Right ventricle myocardium inferior (tissue), 1 donor: ENCODE data around the gene AGK. TPM values are rescaled to one million over a fixed set of nuclear protein-coding genes. Genes with fewer than 3 reads are reported as not detected.
"Not testable (repeated sequence)": the region's sequence is repeated elsewhere in the genome, so short reads cannot be mapped to it uniquely, and the experiment has no call there.

Source experiments
- ATAC-seq: fragments of 200-7000 bp; cut with Tn5 transposase; one replicate; pipeline ENCODE4 v1.9.1; 2020; ENCODE audit warnings: mild to moderate bottlenecking, moderate library complexity
- DNase-seq: peaks from one replicate; pipeline ENCODE4 v3.0.0; 2021; ENCODE audit errors: missing footprints
- intact Hi-C: fragments of 100-400 bp; cut with DNase I; formaldehyde crosslinking; loops from one replicate; pipeline ENCODE4 v1.11.0; 2022
- total RNA-seq: library from RNA; stranded (reverse); fragmentation: NEBNext Ultra II Directional; extraction: Animal tissue kit (Norgen Biotek cat#: 25700); gene quantifications from one replicate; pipeline ENCODE4 v1.2.1, GENCODE V29; 2021
- donor health status: DM: no; HTN: yes; CAD: no; lungs with severe emphysema.

The AGK gene
- total RNA-seq, 1 donor from 2014 or later = 28.4 TPM

DNA sequence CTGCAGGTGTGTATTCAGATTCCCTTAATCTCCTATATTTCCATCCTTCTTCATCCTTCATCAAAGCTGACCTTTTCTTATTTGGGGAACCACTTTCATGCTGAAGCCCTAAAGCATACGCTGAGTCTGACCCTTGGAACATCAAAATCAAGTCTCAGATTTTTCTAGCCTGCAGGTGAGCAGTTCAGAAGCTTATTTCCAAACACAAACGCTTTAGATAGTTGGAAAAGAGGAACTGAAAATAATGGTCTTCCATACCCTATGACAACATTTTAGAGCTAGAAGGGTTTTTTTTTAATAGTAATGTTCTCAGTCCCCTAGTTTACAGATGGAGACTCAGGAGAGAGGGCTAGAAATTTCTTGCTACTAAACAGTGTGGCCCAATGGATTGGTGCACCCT is 1.6 kb upstream of the AGK start:
- ATAC-seq (no peak), DNase-seq (no peak)
- intact Hi-C loops = no loop called here

GRCh38 chr7:141550386-141551093 is 670 bp upstream of the AGK start:
- DNase-seq (no peak), ATAC-seq (peak; percentile 21)
- intact Hi-C loops = loop anchor here (5.0 kb wide), 1 partner anchor 92 kb away; no protein-coding TSS in a partner anchor

DNA sequence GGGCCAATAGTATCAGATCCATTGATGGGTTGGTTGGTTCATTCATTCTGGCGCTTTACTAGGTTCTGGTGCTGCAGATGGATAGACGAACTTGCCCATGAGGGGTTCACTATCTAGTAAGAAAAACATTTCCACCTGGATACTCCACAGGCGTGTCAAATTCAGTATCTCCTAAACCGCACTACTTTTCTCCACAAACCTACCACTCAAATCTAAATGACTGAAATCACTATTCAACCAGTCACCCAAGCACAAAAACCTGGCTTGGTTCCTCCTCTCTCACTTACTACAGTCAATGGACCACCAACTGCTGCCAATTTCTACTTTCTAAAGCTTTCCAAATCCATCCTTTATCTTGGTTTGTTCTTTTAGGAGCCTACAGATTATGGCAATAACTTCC is 572 bp downstream of the AGK start:
- intact Hi-C loops = loop anchor here (5.0 kb wide), 1 partner anchor 91 kb away; no protein-coding TSS in a partner anchor
- DNase-seq = no peak
- no peak for ATAC-seq

DNA sequence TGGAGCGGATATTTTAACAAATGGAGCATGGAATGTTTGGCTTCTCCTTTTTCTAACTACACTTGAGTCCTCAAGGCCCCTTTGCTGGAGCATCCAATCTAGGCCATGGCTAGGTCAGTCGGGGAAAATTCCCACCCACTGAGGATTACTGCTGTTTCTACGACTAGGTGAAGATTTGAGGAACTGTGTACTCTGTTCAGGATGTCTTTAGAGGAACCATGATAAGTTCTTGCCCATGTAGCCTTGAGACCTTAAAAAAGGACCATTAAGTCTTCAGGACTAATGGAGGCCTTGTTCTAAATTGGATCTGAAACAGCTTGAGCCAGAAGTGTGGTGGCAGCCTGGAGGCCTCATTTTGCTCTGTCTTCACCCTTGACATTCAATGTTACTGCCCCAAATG is 6.2 kb downstream of the AGK start:
- DNase-seq (no peak), ATAC-seq (no peak)
- intact Hi-C loops = no loop called here

GRCh38 chr7:141557831-141558531 is 6.8 kb downstream of the AGK start:
- intact Hi-C loops, ATAC-seq, DNase-seq: not testable (repeated sequence)

GRCh38 chr7:141558544-141559183 is 7.5 kb downstream of the AGK start:
- DNase-seq (no peak), ATAC-seq (peak; percentile 74)
- intact Hi-C loops = no loop called here

DNA sequence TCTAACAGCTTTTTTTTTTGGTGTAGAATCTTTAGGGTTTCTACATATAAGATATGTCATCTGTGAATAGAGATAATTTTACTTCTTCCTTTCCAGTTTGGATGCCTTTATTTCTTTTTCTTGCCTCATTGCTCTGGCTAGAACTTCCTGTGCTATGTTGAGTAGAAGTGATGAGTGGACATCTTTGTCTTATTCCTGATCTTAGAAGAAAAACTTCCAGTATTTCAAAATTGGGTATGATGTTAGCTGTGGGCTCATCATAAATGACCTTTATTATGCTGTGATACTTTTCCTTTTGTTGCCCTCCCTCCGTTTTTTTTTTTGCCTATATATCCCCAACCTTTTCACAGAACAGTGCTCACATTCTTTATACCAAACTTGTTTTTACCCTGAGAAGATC is 8.8 kb downstream of the AGK start:
- ATAC-seq = no peak
- DNase-seq = no peak
- intact Hi-C loops = no loop called here

- ATAC-seq = no peak
- intact Hi-C loops = no loop called here
- DNase-seq = no peak
Observed at GRCh38 chr7:141562036-141562435, 10.8 kb downstream of the AGK start.

DNA sequence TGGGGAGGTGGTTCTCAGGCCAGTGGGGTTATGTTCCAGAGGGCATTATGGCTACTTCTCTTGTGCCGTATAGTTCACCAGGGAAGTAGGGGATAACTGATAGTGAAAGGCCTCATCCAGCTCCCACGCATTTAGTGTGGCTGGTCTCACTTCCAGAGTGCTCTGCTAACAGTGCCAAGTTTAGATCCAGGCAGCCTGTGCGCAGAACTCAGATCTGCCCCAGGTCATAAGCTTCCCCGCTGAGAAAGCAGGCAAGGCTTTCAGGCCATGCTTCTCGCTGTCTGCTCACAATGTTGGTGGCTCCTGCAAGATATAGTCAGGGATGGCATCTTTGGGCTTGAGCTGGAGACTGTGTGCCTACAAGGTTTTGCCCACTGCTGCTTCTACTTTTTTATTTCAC is 11.3 kb downstream of the AGK start:
- DNase-seq = no peak
- ATAC-seq = peak; percentile 76
- intact Hi-C loops = no loop called here

GRCh38 chr7:141562972-141563371 is 11.8 kb downstream of the AGK start:
- intact Hi-C loops = no loop called here
- DNase-seq (no peak), ATAC-seq (no peak)

DNA sequence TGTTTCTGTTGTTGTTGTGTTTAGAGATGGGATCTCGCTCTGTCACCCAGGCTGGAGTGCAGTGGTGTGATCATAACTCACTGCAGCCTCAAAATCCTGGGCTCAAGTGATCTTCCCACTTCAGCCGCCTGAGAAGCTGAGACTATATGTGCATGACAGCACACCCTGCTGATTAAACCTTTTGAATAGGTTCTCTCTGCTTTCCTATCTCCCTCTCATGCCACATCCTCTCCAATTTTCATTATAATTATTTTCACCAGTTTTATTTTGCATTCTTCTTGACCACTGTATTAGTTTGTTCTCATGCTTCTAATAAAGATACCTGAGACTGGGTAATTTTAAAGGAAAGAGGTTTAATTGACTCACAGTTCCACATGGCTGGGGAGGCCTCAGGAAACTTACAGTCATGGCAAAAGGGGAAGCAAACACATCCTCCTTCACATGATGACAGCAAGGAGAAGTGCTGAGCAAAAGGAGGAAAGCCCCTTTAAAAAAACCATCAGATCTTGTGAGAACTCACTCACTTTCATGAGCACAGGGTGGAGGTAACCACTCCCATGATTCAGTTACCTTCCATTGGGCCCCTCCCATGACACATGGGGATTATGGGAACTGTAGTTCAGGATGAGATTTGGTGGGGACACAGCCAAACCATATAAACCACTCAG is 12.9 kb downstream of the AGK start:
- DNase-seq = no peak
- no peak for ATAC-seq
- intact Hi-C loops = no loop called here

GRCh38 chr7:141567432-141567831 is 16.2 kb downstream of the AGK start:
- DNase-seq (no peak), ATAC-seq (no peak)
- intact Hi-C loops = no loop called here

DNA sequence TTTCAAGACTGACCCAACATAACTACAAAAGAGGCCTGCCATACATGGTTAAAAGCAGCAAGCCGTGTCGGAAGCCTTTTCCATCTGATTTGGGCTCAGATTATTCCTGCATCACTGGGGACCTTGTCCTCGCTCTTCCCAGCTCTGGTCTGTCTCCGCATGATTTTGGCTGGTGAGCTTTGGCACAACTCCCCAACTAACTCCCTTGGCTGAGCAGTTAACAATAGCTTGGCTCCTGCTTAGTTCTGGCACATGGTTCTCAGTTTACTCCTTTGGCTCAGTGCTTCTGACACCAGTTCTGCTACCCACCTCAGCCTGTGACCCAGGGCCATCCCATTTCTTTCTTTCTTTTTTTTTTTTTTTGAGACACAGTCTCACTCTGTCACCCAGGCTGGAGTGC is 17.0 kb downstream of the AGK start:
- no peak for DNase-seq
- intact Hi-C loops = no loop called here
- ATAC-seq = peak; percentile 79

DNA sequence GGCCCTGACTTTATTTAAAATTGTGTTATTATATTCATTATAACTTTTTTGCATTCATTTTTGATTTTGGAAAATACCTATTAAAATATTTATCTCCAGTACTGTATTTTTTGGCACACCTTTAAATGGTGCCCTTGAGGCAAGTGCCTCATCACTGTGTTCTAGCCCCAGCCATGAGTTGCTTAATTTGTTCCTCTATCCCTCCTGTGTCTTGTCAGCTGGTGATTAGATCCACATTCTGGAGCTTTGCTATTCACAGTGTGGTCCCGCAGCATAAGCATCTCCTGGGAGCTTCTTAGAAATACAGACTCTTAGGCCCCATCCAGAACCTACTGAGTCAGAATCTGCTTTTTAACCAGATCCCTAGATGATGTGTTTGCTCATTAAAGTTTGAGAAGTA is 19.8 kb downstream of the AGK start:
- intact Hi-C loops = no loop called here
- ATAC-seq (peak; percentile 49), DNase-seq (no peak)

DNA sequence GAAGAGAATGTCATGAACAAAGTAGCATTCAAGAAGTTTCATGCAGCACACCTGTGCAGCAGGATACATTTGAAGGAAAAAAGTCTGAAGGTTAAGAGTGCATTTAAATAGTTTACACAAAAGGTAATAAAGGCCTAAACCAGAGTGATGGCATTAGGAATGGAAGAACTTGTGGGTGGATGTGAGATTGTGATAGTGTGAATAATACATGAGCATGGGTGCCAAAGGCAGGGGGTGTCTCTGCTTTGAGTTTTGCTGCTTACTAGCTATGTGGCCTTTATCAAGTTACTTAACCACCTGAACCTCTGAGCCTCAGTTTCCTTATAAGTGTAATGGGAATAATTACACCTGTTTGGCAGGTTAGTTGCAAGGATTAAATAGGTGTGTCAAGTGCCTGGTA is 21.0 kb downstream of the AGK start:
- ATAC-seq (no peak), DNase-seq (no peak)
- intact Hi-C loops = no loop called here

- ATAC-seq (peak; percentile 59), DNase-seq (no peak)
- intact Hi-C loops = no loop called here
Observed at GRCh38 chr7:141573511-141573910, 22.3 kb downstream of the AGK start.

DNA sequence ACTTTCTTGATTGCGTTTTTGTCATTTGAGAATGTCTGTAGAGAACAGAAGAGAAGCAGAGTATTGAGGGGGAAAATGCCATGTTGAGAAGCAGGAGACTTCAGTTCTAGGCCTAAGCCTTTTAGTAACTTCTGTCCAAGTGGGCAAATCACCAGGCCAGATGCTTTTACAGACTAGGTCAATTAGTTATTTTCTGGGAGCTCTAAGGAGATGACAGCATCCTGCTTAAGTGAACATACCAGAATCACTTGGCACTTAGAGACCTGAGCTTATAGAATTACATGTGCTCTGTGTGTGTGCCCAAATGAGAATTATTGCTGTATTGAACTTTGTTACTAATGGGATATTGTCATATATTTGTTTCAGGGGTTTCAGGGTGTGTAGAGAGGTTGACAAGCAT is 24.0 kb downstream of the AGK start:
- no peak for ATAC-seq
- intact Hi-C loops = no loop called here
- DNase-seq = no peak

DNA sequence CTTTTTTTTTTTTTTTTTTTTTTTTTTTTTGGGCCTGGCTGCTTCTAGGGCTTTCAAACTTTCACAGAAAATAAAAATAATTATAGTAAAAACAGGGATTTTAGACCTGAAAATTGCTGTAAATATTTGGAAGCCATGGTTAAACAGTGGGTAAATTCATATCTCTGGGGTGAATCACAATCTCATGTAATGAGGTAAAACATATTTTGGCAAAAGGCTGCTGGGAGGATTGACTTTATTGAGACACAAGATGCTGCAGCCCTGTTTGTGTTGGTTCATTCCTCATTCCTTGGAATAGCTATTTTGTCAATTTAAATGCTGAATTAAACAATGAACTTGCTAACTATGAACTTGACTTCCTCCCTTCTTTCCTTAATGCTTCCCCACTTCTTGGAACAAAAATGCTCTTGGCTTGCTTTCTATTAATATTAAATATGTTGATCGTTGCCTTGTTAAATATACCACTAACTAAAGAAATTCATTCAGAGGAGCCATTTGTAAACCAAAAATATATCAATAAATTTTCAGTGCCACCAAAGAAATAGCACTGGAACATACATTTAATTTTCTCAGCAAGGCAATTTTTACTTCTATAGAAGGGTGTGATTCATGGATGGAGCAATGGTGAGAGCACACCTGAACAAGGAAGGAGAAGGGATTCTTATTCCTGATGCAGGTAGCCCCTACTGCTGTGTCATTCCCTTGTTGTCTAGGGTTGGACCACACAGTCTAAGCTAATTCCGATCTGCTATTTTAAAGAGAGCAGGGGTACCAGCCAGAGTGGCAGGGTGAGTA is 24.6 kb downstream of the AGK start:
- ATAC-seq (no peak), DNase-seq (no peak)
- intact Hi-C loops = no loop called here
